GM21447 (cell line): ENCODE data around the gene CA12.
"Not testable (repeated sequence)": the region's sequence is repeated elsewhere in the genome, so short reads cannot be mapped to it uniquely, and the experiment has no call there.

Experiments used
- ATAC-seq: cut with Tn5 transposase; IDR thresholded peaks from one replicate; pipeline ENCODE4 v1.9.1; 2021; ENCODE audit not compliant: unreplicated experiment

Gene CA12

GRCh38 chr15:63360170-63360569 lies 21.5 kb downstream of the CA12 start:
- ATAC-seq, result no peak

GRCh38 chr15:63358241-63359029 lies 23.2 kb downstream of the CA12 start:
- ATAC-seq, result no peak

- no peak for ATAC-seq
These were observed 23.9 kb downstream of the CA12 start for GRCh38 chr15:63357731-63358130.

GRCh38 chr15:63357061-63357460 lies 24.6 kb downstream of the CA12 start:
- no peak for ATAC-seq

GRCh38 chr15:63354821-63355650 lies 26.6 kb downstream of the CA12 start:
- ATAC-seq, result no peak

- no peak for ATAC-seq
These were observed 27.8 kb downstream of the CA12 start for GRCh38 chr15:63353887-63354286.

GRCh38 chr15:63353261-63353660 lies 28.4 kb downstream of the CA12 start:
- ATAC-seq, result no peak

- no peak for ATAC-seq
These were observed 28.8 kb downstream of the CA12 start for GRCh38 chr15:63352808-63353207.

- no peak for ATAC-seq
These were observed 30.5 kb downstream of the CA12 start for GRCh38 chr15:63351170-63351569.

- no peak for ATAC-seq
These were observed 31.4 kb downstream of the CA12 start for GRCh38 chr15:63350178-63350621.

GRCh38 chr15:63349621-63350020 lies 32.0 kb downstream of the CA12 start:
- no peak for ATAC-seq

- ATAC-seq, result no peak
These were observed 32.5 kb downstream of the CA12 start for GRCh38 chr15:63349156-63349555.

GRCh38 chr15:63348392-63348791 lies 33.3 kb downstream of the CA12 start:
- no peak for ATAC-seq

- no peak for ATAC-seq
These were observed 34.4 kb downstream of the CA12 start for GRCh38 chr15:63347074-63347857.

- ATAC-seq, result no peak
These were observed 36.3 kb downstream of the CA12 start for GRCh38 chr15:63345391-63345752.

GRCh38 chr15:63344731-63345390 lies 36.8 kb downstream of the CA12 start:
- no peak for ATAC-seq

- not testable (repeated sequence) for ATAC-seq
These were observed 38.6 kb downstream of the CA12 start for GRCh38 chr15:63342996-63343562.

- ATAC-seq, result no peak
These were observed 39.7 kb downstream of the CA12 start for GRCh38 chr15:63341898-63342297.

- ATAC-seq, result no peak
These were observed 40.8 kb downstream of the CA12 start for GRCh38 chr15:63340878-63341277.

- no peak for ATAC-seq
These were observed 41.3 kb downstream of the CA12 start for GRCh38 chr15:63340353-63340752.

GRCh38 chr15:63339836-63340235 lies 41.8 kb downstream of the CA12 start:
- no peak for ATAC-seq
